DMS153 treated with DMSO at 0.1 percent for 48 hours (cell line): Measurements from ENCODE around the gene PIM3.

Experiments used
- DNase-seq: peaks from one replicate; lab custom pipeline; 2025; ENCODE audit not compliant: unreplicated experiment; lab: John Stamatoyannopoulos, UW

The PIM3 gene

DNA sequence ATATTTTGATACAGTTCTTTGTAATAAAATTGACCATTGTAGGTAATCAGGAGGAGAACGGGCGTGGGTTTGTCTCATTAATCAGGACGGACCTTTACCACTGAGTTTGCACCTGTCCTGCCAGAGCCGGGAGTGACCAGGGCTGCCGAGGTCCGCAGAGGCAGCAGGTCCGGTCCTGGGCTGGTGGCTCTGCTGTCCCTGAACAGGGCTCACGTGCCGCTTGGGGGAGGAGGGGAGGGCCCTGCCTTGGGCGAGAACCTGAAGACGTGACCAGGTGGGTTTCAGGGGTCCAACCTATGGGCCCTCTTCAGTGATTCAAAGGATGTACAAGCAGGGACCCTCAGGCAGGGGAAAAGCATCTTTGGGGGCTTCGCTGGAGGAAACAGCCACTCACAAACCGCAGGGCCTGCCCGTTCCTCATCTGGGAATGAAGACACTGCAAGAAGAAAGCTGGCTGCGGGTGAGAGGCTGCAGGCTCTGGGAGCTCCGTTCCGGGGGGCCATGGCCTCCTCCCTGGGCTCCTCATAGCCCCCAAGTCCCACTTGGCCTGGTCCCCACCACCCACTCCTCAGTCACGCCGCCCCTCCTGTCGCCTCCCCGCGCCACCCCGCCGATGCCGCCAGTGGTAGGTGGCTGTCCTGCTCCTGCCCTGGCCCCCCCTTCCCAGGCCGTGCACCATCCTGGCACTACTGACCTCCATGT is 32.9 kb upstream of the PIM3 start:
- no peak for DNase-seq

DNA sequence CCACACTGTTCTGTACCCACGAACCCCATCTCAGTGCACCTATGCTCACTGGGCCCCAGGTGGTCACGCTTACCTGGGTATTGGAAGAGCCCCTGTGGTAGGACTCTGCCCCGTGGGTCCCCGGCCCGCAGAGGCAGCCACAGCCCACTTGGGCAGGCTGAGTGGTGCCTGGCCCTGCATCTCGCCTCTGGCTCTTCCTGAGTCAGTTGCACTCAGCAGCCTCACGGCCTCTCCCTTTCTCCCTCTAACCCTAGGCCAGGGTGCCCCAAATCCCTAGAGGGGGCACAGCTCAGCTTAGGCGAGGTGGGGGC is 32.4 kb upstream of the PIM3 start:
- DNase-seq = no peak

- DNase-seq = no peak
Observed at GRCh38 chr22:49928555-49929210, 31.9 kb upstream of the PIM3 start.

DNA sequence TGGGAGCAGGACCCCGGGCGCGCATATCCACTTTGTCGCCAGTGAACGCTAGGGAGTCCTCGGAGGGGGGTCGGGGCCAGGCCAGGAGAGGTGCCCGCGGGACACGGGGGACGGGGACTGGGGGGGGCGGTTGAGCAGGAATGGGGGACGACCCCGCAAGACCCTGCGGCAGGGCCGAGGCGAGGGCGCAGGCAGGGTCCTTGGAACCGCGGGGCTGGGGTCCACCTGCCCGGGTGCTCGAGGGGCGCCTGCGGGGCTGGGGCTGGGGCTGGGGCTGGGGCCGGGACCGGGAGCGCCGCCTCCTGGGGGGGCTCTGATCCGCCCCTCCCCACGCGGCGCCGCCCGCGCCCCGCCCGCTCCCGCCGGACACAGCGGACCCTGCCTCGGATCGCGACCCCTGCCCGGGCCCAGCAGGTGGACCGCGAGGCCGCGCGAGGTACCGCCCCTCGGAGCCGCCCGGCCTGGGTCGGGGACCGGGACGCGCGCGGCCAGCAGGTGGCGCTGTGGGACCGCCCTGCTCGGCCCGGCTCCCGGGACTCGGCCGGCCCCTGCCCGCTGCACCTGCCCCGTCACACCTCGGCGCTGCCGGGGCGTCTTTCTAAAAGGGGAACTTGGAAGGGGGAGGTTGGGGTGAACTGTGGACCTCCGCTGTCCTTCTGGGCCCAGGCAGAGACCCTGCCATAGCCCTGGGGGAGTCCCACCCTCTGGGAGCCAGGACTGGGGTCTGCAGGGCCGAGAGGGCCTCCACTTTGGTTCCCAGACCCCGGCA is 31.2 kb upstream of the PIM3 start:
- peak; percentile 49 for DNase-seq

- DNase-seq = no peak
Observed at GRCh38 chr22:49929994-49930575, 30.5 kb upstream of the PIM3 start.

GRCh38 chr22:49930596-49931412 is 29.8 kb upstream of the PIM3 start:
- DNase-seq = peak; percentile 86

GRCh38 chr22:49933236-49934159 is 27.1 kb upstream of the PIM3 start:
- no peak for DNase-seq

- no peak for DNase-seq
Observed at GRCh38 chr22:49934160-49934890, 26.2 kb upstream of the PIM3 start.

DNA sequence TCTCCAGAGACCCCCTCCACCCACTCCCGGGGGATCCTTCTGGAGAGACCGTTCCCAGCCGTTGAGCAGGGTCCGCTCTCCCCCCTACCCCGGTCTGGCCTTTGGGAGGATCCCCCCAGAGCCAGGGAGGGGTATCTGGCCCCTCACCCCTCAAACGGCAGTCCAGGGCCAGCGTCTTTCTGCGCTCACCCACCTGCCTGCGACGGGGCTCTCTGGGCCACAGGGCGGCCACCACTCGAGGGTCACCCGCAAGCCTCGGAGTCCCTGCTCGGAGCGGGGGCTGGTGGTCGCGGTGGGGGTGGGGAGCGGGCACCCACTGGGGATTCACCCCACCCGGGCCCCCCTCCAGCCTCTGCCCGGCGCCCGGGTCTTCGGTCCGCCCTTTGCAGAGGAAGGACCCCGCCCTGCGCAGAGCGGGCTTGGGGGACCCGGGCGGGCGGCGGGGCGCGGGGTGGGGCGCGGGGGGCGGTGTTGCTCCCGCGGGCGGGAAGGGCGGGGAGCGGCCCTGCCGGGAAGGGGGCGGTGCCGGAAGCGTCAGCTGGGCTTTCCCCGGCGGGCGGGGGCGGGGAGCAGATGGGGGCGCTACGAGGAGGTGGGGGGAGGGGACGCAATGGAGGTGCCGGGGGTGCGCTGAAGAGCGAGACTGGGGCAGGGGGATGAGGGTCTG is 25.5 kb upstream of the PIM3 start:
- no peak for DNase-seq

GRCh38 chr22:49935561-49935960 is 25.0 kb upstream of the PIM3 start:
- DNase-seq = no peak

DNA sequence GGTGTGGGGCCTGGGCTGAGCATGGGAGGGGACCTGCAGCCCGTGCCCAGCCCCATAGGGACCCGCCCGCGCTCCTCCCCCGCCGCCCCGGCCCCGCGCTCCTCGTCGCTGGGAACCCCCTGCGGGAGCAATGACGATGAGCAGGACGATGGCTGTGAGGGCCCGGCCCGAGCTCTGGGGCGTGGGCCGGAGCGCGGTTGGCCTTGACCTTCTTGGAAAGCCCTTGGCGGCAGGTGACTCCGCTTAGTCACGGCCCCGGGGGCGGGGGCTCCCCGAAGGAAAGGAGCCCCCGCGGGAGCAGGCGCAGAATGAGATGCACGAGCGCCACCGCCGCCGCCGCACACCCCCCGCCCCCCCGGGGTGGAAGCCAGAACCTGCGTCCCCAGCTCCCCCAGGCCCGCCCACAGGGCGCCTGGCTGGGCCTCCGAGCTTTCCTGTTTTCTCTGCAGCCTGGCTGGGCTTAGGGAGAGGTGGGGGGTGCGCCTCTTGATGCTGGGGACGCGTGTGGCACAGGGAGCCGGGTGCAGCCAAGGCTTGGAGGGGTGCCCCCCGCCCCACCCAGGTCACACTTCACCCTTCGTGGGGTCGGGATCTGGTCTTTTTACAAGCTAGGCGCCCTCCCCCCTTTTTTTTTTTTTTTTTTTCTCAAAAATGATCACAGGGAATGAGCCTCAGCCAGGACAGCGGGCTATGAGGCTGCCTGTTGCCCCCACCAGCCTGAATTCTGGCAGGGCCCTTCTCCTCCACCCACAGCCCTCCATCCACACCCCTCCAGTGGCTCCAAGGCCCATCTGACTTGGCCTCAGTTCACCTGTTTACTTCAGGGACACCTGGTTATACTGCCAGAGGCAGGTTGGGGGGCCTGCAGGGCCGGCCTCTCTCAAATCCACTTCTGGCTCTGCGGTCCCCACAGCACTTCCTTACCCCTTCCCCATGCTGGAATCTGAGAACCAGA is 24.3 kb upstream of the PIM3 start:
- peak; percentile 72 for DNase-seq

DNA sequence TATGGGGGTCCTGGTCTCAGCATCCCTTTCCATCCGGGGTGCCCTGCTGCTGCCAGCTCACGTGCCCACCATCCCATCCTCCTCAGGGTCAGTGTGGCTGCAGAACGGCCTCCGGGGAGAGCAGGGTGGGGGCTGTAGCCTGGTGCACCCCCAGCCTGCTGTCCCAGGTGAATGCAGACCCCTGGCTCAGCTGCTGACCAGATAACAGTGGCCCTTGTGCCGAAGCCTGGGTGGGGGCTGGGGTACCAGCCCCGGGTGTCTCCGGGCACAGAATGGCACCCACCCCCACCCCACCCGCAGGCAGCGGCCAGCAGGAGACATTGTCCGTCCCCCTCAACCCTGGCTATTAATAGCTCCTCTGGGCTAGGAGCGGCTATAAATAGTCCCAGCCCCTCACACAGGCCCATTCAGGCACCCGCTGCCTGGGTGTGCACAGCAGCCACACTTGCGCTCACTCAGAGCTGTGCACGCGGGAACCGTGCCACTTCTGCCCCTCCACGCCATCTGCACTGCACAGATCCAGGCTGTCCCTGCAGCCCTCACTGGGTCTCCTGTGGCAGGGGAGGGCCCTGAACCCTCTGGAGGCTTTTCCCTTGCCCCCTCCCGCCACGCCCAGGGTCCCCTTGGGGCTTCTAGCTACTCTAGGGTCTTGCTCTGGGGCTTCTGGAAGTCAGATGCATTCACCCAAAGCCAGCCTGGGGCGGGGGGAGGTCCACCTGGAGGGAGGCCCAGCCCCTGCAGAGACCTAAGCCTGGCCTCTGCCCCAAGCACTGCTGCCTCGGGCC is 23.4 kb upstream of the PIM3 start:
- no peak for DNase-seq

- DNase-seq = no peak
Observed at GRCh38 chr22:49937758-49938564, 22.6 kb upstream of the PIM3 start.

GRCh38 chr22:49938565-49939136 is 21.9 kb upstream of the PIM3 start:
- DNase-seq = no peak

DNA sequence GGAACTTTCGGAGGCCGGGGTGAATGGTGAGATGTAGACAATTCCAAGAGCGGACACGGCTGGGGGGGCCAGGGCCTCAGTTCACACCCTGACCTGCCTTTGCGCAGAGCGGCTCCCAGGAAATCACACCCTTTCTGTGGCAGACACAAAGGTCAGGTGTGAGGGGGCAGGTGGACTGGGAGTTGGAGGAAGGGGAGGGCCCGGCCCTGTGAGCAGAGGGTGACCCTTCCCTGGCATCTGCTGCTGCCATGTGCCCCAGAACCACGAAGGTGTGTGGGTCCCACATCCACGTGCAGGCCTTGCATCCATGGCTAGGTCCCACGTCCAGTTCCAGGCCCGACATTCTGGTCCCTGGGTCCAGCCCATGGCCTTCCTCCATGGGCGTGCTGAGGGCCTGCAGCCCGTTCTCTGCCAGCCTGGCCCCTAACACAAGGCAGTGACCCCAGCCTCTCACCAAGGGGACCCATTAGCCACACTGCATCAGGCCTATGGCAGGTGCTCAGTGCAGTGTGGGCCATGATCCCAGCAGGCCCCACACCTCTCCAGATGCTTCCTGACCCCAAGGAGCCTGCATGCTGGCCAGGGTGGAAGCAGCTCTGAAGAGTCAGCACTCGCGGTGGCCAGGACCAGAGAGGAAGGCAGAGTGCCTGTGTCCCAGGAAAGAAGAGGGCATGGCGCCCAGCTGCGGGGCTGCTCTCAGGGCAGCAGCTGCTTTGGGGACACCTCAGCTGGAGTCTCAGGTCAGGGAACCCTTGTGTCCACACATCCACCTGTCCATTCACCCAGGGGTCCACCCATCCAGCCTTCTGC is 18.9 kb upstream of the PIM3 start:
- DNase-seq = no peak
